Lower leg skin (tissue), 4 donors: ENCODE measurements around the gene NRXN3. TPM values are rescaled to one million over a fixed set of nuclear protein-coding genes. Genes with fewer than 3 reads are reported as not detected.

Source experiments
- DNase-seq, 2 donors: peaks; one replicate each; pipeline ENCODE4 v3.0.0-alpha.2; 2019; ENCODE audit warnings: low spot score in 2 of 2
- H3K4me3 ChIP-seq: fragments of 200-600 bp; sonication (generic); 2 replicates; pipeline ENCODE4 v1.5.1; 2017; ENCODE audit warnings: mild to moderate bottlenecking, low read depth; ENCODE audit not compliant: poor library complexity, severe bottlenecking
- POLR2A ChIP-seq, 2 donors: fragments of 450-650 bp; IDR thresholded peaks; one replicate each; pipeline ENCODE4 v1.6.1; 2016 to 2017; ENCODE audit warnings: antibody characterized with exemption in 2 of 2, mild to moderate bottlenecking in 1 of 2, moderate library complexity in 1 of 2
- WGBS, 2 donors: methylation state at CpG; one replicate each; pipeline ENCODE4 v1.1.5; 2018; 5-methylcytosine and 5-hydroxymethylcytosine counted together
- intact Hi-C: fragments of 100-400 bp; cut with DNase I; formaldehyde crosslinking; loops from one replicate; pipeline ENCODE4 v1.15.0; 2023; ENCODE audit warnings: low total_unique reads
- total RNA-seq, 4 donors: library from RNA; depleted of rRNA; stranded (reverse); fragments of >200 nt; gene quantifications; one replicate each; pipeline ENCODE4 v1.1.0, GENCODE V29; 2016
- TF ChIP-seq, protein P1 (sequence below), 3 donors: fragments of 450-650 bp; IDR thresholded peaks; one replicate each; pipeline ENCODE4 v1.5.1; 2016; ENCODE audit warnings: antibody characterized with exemption in 3 of 3, mild to moderate bottlenecking in 3 of 3, moderate library complexity in 2 of 3

Gene NRXN3
- total RNA-seq, 4 donors from 2014 or later: 0.61 to 2.4 (median 1.7) TPM

DNA sequence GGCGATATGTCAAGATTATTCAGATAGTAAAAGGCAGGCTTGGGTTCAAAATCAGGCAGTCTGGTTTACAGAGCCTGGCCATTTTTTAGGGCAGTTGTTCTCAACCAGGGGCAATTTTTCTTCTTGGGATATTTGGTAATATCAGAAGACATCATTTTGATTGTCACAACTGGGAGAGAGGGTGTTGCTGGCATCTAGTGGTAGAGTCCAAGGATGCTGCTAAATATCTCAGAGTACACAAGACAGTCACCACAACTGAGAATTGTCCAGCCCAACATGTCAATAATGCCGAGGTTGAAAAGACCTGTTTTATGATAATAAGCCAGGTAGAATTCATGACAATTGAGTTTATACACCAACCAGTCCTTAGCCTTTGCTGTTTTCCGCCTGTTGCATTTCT lies 733.9 kb downstream of the NRXN3 start:
- intact Hi-C loops: no loop called here

DNA sequence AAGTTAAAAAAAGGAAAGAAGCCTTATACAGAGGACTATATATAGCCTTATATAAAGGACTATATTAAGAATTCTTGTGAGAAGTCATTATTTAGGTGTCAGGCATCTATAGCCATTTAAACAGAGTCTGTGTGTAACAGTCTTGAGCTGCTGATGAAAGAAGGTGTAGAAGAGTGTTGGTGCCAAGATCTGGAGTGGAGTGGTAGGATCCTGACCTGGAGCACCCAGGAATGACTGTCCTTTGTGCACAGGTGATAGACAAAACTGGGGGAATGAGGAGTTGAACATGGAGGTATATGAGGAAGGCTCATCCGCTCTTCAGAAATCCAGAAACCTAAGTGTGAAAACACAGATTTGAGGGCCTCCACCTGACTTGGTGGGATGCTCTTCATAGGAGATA lies 747.3 kb downstream of the NRXN3 start:
- H3K4me3 ChIP-seq: no peak overlapping the region
- no peak for DNase-seq
- TF ChIP-seq, protein P1, sequence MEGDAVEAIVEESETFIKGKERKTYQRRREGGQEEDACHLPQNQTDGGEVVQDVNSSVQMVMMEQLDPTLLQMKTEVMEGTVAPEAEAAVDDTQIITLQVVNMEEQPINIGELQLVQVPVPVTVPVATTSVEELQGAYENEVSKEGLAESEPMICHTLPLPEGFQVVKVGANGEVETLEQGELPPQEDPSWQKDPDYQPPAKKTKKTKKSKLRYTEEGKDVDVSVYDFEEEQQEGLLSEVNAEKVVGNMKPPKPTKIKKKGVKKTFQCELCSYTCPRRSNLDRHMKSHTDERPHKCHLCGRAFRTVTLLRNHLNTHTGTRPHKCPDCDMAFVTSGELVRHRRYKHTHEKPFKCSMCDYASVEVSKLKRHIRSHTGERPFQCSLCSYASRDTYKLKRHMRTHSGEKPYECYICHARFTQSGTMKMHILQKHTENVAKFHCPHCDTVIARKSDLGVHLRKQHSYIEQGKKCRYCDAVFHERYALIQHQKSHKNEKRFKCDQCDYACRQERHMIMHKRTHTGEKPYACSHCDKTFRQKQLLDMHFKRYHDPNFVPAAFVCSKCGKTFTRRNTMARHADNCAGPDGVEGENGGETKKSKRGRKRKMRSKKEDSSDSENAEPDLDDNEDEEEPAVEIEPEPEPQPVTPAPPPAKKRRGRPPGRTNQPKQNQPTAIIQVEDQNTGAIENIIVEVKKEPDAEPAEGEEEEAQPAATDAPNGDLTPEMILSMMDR (IDR thresholded peaks at IDR 0.05): no peak
- TF ChIP-seq POLR2A (IDR thresholded peaks at IDR 0.05): no peak
- WGBS, 2 donors: 53 to 89% methylated on average over 1 of the region's 1 CpG
- intact Hi-C loops: no loop called here

More for the DNA sequence above, 733.9 kb downstream of the NRXN3 start:
- no peak for DNase-seq
- TF ChIP-seq, protein P1 (IDR thresholded peaks at IDR 0.05): no peak
- no peak for TF ChIP-seq POLR2A (IDR thresholded peaks at IDR 0.05)
- H3K4me3 ChIP-seq: no peak overlapping the region
- 85 to 88% methylated on average over 3 of the region's 3 CpGs for WGBS, 2 donors

DNA sequence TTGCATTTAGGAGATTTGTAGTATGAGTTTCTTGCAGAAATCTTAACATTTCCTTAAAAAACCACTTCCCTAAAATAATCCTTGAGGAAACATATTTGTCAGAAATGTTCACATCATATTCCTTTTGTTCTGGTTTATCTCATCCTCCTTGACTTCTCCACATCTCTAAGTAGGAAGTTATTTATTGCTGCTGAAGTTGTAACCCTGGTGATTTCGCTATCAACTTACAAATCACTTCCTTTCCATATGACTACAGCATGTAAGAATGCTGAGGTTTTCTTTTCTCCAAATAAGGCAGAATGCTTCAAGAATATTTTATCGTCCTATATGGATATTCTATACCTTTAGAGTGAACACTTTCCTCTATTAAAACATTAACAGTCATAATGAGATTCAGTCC lies 751.7 kb downstream of the NRXN3 start:
- intact Hi-C loops: no loop called here
- 21 to 24% methylated on average over 2 of the region's 2 CpGs for WGBS, 2 donors
- no peak for DNase-seq
- TF ChIP-seq, protein P1 (IDR thresholded peaks at IDR 0.05): no peak
- no peak for TF ChIP-seq POLR2A (IDR thresholded peaks at IDR 0.05)
- no peak overlapping the region for H3K4me3 ChIP-seq

DNA sequence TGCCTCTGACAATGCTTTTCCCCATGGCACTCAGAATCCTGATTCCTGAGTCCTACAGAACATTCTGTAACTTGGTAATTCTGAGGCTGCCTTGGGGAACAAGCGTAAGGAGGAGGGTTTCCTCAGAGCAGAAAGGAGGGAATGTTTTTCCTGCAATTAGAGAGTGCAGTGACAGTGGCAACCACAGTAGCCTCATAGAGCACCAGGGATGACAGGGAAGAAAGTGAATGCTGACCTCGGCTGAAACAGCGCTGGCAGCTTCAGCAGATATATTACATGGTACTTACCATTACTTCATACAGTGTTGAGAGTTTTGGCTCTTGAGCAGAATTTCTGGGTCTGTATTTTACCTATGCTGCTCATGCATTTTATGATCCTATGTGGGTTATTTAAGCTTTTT lies 757.1 kb downstream of the NRXN3 start:
- no peak for TF ChIP-seq POLR2A (IDR thresholded peaks at IDR 0.05)
- TF ChIP-seq, protein P1 (IDR thresholded peaks at IDR 0.05): no peak
- H3K4me3 ChIP-seq: no peak overlapping the region
- no peak for DNase-seq
- intact Hi-C loops: no loop called here
- 78 to 87% methylated on average over 3 of the region's 3 CpGs for WGBS, 2 donors

DNA sequence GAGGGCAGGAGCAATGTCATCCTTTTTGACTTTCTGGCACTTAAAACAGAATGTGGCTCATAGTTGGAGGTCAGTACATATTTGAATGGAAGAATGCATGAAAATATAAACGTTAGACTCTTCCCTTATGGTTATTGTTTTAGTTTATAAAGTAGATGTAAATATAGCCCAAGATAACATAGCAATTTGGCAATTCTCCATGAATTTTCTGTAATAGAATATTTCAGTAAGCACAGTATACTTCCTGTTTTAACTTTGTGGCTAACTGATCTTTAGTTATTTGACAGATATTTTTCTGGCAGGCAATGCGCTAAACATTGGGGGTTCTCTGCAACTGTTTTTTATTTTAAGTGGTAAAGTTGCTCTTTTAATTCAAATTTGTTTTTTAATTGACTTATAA lies 763.0 kb downstream of the NRXN3 start:
- 33 to 37% methylated on average over 2 of the region's 2 CpGs for WGBS, 2 donors

More for the DNA sequence above, 763.0 kb downstream of the NRXN3 start:
- no peak for TF ChIP-seq POLR2A (IDR thresholded peaks at IDR 0.05)
- TF ChIP-seq, protein P1 (IDR thresholded peaks at IDR 0.05): no peak
- no peak overlapping the region for H3K4me3 ChIP-seq
- DNase-seq: no peak
- intact Hi-C loops: no loop called here
